KOPT-K1 (cell line): ENCODE measurements around the gene ZC3H10.
"Not testable (repeated sequence)": the region's sequence is repeated elsewhere in the genome, so short reads cannot be mapped to it uniquely, and the experiment has no call there.

ENCODE experiments used
- H3K27ac ChIP-seq: fragments of 200-600 bp; sonication (generic); 2 replicates; pipeline ENCODE4 v1.5.1; 2016; ENCODE audit warnings: antibody characterized with exemption, mild to moderate bottlenecking, low read depth, low read length; ENCODE audit not compliant: poor library complexity, severe bottlenecking
- H3K36me3 ChIP-seq: fragments of 200-600 bp; sonication (generic); 2 replicates; pipeline ENCODE4 v1.5.1; 2017; ENCODE audit warnings: antibody characterized with exemption, mild to moderate bottlenecking, low read length, moderate library complexity; ENCODE audit not compliant: insufficient read depth
- H3K9me3 ChIP-seq: fragments of 200-600 bp; sonication (generic); 2 replicates; pipeline ENCODE4 v1.5.1; 2017; ENCODE audit warnings: antibody characterized with exemption, low read length, mild to moderate bottlenecking; ENCODE audit not compliant: insufficient read depth, poor library complexity, severe bottlenecking

The ZC3H10 gene, protein sequence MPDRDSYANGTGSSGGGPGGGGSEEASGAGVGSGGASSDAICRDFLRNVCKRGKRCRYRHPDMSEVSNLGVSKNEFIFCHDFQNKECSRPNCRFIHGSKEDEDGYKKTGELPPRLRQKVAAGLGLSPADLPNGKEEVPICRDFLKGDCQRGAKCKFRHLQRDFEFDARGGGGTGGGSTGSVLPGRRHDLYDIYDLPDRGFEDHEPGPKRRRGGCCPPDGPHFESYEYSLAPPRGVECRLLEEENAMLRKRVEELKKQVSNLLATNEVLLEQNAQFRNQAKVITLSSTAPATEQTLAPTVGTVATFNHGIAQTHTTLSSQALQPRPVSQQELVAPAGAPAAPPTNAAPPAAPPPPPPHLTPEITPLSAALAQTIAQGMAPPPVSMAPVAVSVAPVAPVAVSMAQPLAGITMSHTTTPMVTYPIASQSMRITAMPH

DNA sequence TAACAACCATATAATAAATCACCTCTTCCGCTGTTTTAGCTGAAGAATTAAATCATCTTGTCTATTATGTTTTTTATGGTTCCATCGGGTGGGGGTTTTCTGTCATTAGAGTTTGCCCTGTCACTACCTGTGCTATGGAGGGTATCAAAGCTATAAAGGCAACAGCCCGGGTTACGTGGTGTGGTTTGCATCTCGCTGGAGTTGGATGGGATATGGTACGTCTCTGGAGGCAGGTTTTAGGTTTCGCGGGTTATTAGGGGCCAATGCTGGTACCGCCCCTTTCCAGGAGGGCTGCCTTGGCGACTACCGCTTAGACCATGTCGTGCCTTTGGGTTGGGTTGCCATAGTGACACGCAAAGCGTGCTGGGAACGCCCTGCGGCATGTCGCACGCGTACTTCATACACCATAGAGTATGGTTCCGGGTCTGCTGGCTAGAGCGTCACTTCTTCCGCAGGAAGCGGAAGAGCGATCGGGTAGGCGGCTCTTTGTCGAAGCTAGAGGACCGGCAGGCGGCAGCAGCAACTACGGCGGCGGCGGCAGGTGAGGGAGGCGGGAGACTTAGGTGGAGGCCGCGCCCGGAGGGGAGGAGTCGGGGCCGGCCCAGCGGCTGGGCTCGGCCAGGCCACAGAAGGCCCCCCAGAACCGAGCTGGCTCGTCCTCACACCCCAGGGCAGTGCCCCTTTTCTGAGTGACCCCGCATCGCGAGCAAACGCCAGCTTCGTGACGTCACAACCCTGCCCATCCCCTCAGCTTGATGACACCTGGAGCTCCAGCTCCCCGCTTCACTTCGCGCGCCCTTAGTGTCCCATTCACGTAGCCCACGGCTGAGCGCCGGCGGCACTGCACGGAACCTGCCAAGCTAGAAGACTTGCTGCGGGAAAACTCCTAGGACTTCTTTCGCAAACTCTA is at the start of gene ZC3H10:
Gene ZC3H10 (plus strand): TSS at position 489 of the 910 bp plus-strand sequence. CDS start 2,297 bp downstream, outside the sequence.
- H3K27ac ChIP-seq = peak within 1 kb of the TSS; percentile 84
- H3K9me3 ChIP-seq = peaks cover 6% of the 10 kb centered on the region
- peaks cover 42% of the 10 kb centered on the region for H3K36me3 ChIP-seq

DNA sequence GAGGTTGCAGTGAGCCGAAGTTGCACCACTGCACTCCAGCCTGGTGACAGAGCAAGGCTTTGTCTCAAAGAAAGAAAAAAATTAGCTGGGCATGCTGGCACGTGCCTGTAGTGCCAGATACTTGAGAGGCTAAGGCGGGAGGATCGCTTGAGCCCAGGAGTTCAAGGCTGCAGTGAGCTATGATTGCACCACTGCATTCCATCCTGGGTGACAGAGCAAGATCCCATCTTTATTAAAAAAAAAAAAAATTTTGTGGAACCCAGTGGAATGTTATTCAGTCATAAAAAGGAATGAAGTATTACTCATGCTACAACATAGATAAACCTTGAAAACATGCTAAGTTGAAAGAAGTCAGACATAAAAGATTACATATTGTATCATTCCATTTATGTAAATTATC is 46.4 kb upstream of the ZC3H10 start:
- Histone ChIP-seq H3K36me3 (no peaks in the 10 kb centered on the region), H3K27ac (no peak overlapping the region), H3K9me3 (no peaks in the 10 kb centered on the region)

DNA sequence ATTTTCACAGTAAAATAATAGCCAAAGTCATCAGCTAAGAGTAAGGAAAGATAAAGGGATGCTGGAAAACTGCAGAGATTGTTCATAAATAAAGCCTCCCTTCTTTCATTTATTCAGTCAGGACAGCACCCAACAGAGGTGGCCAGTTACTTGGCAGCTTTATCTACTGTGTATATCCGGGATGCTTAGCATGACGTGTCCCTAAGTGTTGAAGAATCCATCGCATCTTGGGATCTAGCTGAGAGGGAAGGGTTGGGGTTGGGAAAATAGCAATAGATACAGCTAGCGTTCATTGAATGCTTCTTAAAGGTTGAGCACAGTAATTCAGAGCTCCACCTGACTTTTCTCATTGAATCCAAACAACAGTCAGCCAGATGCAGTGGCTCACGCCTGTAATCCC is 43.7 kb upstream of the ZC3H10 start:
- Histone ChIP-seq H3K27ac (no peak overlapping the region), H3K9me3 (no peaks in the 10 kb centered on the region), H3K36me3 (no peaks in the 10 kb centered on the region)

DNA sequence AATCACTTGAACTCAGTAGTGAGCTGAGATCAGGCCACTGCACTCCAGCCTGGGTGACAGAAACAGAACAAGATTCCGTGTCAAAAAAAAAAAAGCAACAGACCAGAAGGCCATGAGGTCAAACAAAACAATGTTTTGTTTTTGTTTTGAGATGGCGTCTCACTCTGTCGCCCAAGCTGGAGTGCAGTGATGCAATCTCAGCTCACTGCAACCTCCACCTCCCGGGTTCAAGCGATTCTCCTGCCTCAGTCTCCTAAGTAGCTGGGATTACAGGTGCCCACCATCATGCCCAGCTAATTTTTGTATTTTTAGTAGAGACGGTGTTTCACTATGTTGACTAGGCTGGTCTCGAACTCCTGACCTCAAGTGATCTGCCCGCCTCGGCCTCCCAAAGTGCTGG is 40.1 kb upstream of the ZC3H10 start:
- H3K27ac ChIP-seq, H3K9me3 ChIP-seq, H3K36me3 ChIP-seq: not testable (repeated sequence)

DNA sequence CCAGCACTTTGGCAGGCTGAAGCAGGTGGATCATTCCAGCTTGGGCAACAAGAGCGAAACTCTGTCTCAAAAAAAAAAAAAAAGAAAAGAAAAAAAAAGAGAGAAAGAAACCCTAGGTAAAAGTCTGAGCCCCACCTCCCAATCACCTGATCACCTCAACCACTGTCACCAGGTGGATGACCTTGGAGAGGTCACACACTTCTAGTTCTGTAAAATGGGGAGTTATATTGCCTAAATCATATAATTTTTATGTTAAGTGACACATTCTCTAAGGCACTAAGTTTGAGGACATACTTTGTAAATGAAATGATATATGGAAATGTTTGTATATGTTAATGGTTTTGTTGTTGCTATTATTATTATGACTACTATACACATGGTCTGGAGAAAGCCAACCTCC is 39.6 kb upstream of the ZC3H10 start:
- Histone ChIP-seq H3K9me3 (no peaks in the 10 kb centered on the region), H3K36me3 (no peaks in the 10 kb centered on the region), H3K27ac (no peak overlapping the region)

DNA sequence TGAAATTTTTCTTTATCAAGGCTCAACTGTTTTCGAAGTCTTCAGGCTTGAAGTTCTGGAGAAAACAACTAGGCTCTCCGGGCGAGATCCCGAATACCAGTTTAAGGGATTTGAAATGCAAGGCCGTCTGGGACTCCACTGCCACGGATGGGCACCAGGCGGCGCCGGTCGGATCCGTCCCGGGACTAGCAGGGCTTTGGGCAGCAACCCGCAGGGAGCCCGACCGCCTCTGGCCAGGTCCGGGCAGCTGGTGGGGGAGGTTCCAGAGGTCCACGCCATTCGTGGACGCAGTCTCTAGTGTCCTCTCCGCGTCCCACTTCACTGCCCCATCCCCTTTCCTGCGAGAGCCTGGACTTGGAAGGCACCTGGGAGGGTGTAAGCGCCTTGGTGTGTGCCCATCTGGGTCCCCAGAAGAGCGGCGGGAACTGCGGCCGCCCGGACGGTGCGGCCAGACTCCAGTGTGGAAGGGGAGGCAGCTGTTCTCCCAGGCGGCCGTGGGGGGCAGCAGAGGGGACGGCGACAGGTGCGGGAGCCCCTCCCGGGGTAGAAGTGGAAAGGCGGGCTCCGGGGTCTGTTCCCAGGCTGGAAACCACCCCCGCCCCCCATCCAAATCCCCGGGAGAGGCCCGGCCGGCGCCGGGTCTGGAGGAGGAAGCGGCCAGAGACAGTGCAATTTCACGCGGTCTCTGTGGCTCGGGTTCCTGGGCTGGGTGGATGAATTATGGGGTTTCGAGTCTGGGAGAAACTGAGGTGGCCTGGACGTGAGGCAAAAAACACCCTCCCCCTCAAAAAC is 38.9 kb upstream of the ZC3H10 start:
- no peaks in the 10 kb centered on the region for H3K36me3 ChIP-seq
- H3K27ac ChIP-seq = no peak overlapping the region
- H3K9me3 ChIP-seq = no peaks in the 10 kb centered on the region

DNA sequence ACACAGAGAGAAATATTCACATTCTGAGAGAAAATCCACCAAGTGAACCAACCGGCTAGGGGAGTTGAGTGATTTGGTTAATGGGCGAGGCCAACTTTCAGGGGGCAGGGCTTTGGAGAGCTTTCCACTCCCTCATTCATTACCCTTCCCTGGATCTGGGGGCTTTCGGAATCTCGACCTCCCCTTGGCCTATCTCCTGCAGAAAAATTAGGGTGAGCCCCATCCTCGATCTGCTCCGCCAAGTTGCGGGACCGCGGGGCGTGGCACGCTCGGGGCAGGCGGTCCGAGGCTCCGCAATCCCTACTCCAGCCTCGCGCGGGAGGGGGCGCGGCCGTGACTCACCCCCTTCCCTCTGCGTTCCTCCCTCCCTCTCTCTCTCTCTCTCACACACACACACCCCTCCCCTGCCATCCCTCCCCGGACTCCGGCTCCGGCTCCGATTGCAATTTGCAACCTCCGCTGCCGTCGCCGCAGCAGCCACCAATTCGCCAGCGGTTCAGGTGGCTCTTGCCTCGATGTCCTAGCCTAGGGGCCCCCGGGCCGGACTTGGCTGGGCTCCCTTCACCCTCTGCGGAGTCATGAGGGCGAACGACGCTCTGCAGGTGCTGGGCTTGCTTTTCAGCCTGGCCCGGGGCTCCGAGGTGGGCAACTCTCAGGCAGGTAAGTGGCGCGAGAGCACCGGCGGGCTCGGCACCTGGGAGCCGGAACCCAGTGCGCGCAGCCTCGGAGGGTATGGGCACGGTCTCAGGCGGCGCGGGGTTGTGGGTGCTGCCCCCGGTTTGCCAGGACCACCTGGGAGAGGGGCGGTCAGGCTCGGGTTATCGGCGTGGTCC is 38.1 kb upstream of the ZC3H10 start, which contains the start of gene ERBB3:
Gene ERBB3 (plus strand): TSS at position 443 of the 833 bp plus-strand sequence. CDS start 136 bp downstream, at position 579.
- H3K36me3 ChIP-seq = no peaks in the 10 kb centered on the region
- H3K9me3 ChIP-seq = no peaks in the 10 kb centered on the region
- no peak within 1 kb of the TSS for H3K27ac ChIP-seq

DNA sequence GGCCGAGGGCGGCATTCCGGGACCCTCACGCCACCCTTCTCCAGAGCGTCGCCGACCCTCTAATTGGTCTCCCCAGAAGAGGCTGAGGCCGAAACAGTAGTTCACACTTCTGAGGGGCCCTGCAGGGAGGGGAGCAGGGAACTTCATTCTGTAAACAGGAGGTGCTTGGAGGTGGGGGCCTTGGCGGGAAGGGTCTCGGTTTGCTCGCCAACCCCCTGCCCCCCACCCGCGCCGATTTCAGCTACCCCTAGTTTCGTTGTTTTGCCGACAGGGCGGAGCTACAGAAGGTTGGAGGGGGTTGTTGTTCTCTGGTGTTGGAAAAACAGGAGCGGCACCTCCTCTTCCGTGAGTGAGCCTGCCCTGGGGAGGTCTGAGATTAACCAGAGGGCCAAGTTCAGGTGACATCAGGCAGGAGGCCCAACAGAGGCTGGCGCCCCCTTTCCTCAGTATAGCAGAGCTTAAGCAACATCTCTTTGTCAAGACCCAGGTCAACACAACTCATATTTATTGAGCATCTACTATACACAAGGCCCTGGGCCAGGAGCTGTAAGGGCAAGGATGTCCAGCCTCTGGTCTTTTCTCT is 37.4 kb upstream of the ZC3H10 start:
- Histone ChIP-seq H3K36me3 (no peaks in the 10 kb centered on the region), H3K27ac (no peak overlapping the region), H3K9me3 (no peaks in the 10 kb centered on the region)

DNA sequence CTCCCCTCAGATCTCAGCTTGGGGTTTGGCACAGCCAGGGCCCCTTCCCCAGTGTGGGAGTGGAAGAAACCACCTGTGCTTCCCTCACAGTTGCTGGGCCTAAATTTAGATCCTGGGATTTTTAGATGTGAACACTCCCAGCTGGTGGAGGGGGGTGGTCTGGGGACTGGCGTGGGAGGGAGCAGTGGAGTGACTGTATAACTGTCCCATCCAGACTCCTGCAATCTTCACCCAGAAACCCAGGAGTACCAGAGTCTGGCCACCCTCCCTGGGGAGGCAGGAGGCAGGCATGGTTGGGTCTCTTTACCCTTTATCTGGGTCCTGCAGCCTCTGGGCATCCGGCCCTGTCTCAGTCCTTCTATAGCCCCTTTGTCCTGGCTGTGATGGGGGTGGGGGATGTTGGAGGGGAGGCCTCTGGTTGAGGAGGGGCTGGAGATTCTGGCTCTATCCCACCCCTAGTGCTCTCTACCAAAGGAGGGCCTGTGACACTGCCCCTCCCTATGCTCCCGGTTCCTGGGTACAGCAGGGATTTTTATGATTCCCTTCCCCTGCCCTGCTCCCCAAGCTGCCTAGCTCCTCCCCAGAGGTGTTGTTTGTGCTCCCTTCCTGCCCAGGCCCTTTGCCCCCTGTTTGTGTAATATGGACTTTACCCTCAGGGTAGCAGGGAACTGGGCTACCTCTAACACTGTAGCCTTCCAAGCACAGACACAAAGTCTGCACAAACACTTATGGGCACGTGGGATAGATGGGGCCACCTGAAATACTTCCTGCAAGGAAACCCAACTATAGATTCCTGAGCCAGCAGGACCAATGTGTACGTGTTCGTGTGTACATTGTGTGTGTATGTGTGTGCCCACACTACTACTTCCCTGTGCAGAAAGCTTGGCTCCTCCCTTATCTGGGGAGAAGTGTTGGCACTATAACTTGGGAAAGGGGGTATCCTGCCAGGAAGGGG is 36.4 kb upstream of the ZC3H10 start:
- no peak overlapping the region for H3K27ac ChIP-seq
- no peaks in the 10 kb centered on the region for H3K9me3 ChIP-seq
- H3K36me3 ChIP-seq = no peaks in the 10 kb centered on the region

DNA sequence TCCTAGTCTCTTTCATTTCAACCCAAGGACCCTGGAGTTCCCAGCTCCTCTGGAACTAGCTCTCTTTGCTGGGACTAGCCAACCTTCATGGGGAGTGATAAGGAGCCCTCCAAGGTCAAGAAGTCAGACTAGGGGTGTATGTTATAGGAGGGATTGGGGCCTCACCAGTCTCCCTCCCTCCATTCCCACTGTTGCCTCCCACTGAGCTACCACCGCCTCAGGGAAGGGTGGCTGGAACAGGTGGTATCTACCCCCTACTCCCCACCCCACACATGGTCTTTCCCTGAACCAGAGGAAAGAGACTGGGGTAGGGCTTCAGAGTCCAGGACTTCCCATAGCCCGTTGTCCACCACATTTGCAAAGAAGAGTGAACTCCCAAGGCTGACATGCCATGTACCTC is 35.7 kb upstream of the ZC3H10 start:
- Histone ChIP-seq H3K36me3 (no peaks in the 10 kb centered on the region), H3K9me3 (no peaks in the 10 kb centered on the region), H3K27ac (no peak overlapping the region)

DNA sequence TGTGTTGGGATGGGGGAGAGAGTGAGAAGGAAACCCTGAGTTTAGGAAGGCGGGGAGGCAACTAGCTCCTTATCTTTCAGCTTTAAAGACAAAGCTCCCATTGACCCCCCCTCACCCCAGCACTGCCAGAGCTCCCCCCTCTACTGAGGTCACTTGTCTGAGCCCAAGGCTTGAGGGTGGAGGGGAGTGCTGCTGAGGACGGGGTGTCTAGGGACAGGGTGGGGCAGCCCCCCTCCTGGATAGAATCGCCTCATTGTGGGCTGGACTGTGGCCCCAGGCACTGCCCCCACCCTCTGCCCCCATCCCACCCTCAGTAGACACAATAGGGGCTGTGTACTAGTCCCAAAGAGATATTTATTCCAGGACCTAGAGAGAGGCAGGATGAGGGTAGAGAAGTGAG is 35.1 kb upstream of the ZC3H10 start:
- Histone ChIP-seq H3K27ac (no peak overlapping the region), H3K9me3 (no peaks in the 10 kb centered on the region), H3K36me3 (no peaks in the 10 kb centered on the region)

DNA sequence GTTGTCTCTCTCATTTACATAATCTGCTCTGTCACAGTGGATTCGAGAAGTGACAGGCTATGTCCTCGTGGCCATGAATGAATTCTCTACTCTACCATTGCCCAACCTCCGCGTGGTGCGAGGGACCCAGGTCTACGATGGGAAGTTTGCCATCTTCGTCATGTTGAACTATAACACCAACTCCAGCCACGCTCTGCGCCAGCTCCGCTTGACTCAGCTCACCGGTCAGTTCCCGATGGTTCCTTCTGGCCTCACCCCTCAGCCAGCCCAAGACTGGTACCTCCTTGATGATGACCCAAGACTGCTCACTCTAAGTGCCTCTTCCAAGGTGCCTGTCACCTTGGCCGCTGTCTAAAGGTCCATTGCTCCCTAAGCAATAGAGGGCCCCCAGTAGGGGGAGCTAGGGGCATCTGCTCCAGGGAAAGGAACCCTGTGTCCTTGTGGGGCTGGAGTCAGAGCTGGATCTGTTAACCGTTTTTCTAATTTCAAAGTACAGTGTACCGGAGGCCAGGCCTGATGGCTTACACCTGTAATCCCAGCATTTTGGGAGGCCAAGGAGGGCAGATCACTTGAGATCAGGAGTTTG is 33.0 kb upstream of the ZC3H10 start:
- H3K36me3 ChIP-seq = no peaks in the 10 kb centered on the region
- H3K9me3 ChIP-seq = no peaks in the 10 kb centered on the region
- H3K27ac ChIP-seq = no peak overlapping the region

DNA sequence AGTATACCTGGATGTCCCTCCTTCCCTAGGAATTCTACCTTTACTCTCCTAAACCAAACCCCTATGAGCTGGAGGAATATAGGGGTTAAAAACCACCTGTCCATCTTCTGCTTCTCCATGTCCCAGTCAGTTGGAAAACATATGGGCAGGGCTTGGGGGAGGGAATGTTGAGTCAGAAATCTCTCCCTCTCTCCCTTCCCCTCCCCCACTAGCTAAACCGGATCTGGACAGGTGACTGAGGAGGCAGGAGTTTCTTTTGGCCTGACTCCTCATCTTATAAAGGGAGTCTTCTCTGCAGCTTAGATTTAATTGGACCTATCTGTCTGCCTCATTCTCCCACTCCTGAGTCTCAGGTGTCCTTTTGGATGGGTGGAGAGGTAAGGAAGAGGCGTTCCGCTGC is 32.0 kb upstream of the ZC3H10 start:
- H3K9me3 ChIP-seq = no peaks in the 10 kb centered on the region
- H3K27ac ChIP-seq = no peak overlapping the region
- H3K36me3 ChIP-seq = no peaks in the 10 kb centered on the region
